Suprapubic skin (tissue), 3 donors: ENCODE results near the gene RGPD3.

Experiments used
- POLR2AphosphoS5 ChIP-seq, 3 donors: sonication (generic); formaldehyde crosslinking; IDR thresholded peaks; one replicate each; pipeline ENCODE4 v1.6.1; 2017; ENCODE audit warnings: antibody characterized with exemption in 3 of 3
- TF ChIP-seq, protein P1 (sequence below), 2 donors: fragments of 200-600 bp in 1 of 2; fragments of 450-650 bp in 1 of 2; sonication (generic) in 1 of 2; IDR thresholded peaks; one replicate each; pipeline ENCODE4 v1.5.1; 2016 to 2019; ENCODE audit warnings: antibody characterized with exemption in 2 of 2, mild to moderate bottlenecking in 1 of 2, moderate library complexity in 1 of 2

DNA sequence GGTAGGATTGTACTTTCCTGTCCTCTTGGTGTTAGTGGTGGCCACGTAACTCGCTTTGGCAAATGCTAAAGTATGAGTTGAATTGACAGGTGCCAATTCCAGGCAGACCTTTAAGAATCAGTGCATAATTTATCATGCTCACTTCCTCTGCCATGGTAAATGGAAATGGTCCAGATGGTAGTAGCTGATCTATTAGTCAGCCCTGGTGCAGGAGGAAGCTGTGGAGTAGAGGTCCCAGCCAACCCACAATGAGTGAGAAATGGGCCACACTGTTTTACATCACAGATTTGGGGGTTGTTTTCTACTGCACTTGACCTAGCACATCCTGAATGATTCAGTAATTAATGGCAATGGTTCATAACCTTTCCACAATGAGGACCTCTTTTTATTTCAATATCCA is 104.4 kb downstream of the RGPD3 start:
- TF ChIP-seq, protein P1, sequence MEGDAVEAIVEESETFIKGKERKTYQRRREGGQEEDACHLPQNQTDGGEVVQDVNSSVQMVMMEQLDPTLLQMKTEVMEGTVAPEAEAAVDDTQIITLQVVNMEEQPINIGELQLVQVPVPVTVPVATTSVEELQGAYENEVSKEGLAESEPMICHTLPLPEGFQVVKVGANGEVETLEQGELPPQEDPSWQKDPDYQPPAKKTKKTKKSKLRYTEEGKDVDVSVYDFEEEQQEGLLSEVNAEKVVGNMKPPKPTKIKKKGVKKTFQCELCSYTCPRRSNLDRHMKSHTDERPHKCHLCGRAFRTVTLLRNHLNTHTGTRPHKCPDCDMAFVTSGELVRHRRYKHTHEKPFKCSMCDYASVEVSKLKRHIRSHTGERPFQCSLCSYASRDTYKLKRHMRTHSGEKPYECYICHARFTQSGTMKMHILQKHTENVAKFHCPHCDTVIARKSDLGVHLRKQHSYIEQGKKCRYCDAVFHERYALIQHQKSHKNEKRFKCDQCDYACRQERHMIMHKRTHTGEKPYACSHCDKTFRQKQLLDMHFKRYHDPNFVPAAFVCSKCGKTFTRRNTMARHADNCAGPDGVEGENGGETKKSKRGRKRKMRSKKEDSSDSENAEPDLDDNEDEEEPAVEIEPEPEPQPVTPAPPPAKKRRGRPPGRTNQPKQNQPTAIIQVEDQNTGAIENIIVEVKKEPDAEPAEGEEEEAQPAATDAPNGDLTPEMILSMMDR (IDR thresholded peaks at IDR 0.05) = no peak
- TF ChIP-seq POLR2AphosphoS5 (IDR thresholded peaks at IDR 0.05) = no peak
